ENCODE measurements around the gene DAZ1.
"Not testable (repeated sequence)": the region's sequence is repeated elsewhere in the genome, so short reads cannot be mapped to it uniquely, and the experiment has no call there.

Gene DAZ1

GRCh38 chrY:23198908-23199307 is at the start of gene DAZ1:
TSS of gene DAZ1 (minus strand) at chrY:23199008. CDS start at chrY:23198800, 208 bp downstream.
- not testable (repeated sequence) for H3K9ac ChIP-seq; H3K4me3 ChIP-seq (ENCODE audit: low read depth, low read length); H3K27me3 ChIP-seq (ENCODE audit: control insufficient read depth, insufficient read depth, low read length); H3K36me3 ChIP-seq (ENCODE audit: control insufficient read depth, insufficient read depth, low read length); H3K79me2 ChIP-seq; H3K27ac ChIP-seq; H3K4me1 ChIP-seq; H3K4me2 ChIP-seq (ENCODE audit: low read length); H3K9me3 ChIP-seq (ENCODE audit: control insufficient read depth, low read length); H2AFZ ChIP-seq

- H3K9ac ChIP-seq; H3K9me3 ChIP-seq (ENCODE audit: control insufficient read depth, low read length); H2AFZ ChIP-seq; H3K27ac ChIP-seq; H3K36me3 ChIP-seq (ENCODE audit: control insufficient read depth, insufficient read depth, low read length); H3K79me2 ChIP-seq; H3K4me2 ChIP-seq (ENCODE audit: low read length); H3K4me3 ChIP-seq (ENCODE audit: low read depth, low read length); H3K4me1 ChIP-seq; H3K27me3 ChIP-seq (ENCODE audit: control insufficient read depth, insufficient read depth, low read length): not testable (repeated sequence)
These were observed 20.4 kb upstream of the DAZ1 start, which contains the start of gene DAZ2 for GRCh38 chrY:23219233-23219632. TSS of gene DAZ2 (plus strand) at chrY:23219533. CDS start at chrY:23219741, 208 bp downstream.

GRCh38 chrY:23210681-23211080 is 11.9 kb upstream of the DAZ1 start:
- not testable (repeated sequence) for H2AFZ ChIP-seq; H3K9ac ChIP-seq; H3K27me3 ChIP-seq (ENCODE audit: control insufficient read depth, insufficient read depth, low read length); H3K36me3 ChIP-seq (ENCODE audit: control insufficient read depth, insufficient read depth, low read length); H3K4me2 ChIP-seq (ENCODE audit: low read length); H3K79me2 ChIP-seq; H3K4me3 ChIP-seq (ENCODE audit: low read depth, low read length); H3K27ac ChIP-seq; H3K9me3 ChIP-seq (ENCODE audit: control insufficient read depth, low read length); H3K4me1 ChIP-seq

- H3K9me3 ChIP-seq (ENCODE audit: control insufficient read depth, low read length); H3K79me2 ChIP-seq; H3K9ac ChIP-seq; H3K27me3 ChIP-seq (ENCODE audit: control insufficient read depth, insufficient read depth, low read length); H3K27ac ChIP-seq; H3K4me2 ChIP-seq (ENCODE audit: low read length); H3K4me1 ChIP-seq; H2AFZ ChIP-seq; H3K4me3 ChIP-seq (ENCODE audit: low read depth, low read length); H3K36me3 ChIP-seq (ENCODE audit: control insufficient read depth, insufficient read depth, low read length): not testable (repeated sequence)
These were observed 11.1 kb upstream of the DAZ1 start for GRCh38 chrY:23209802-23210495.

- not testable (repeated sequence) for H3K79me2 ChIP-seq; H2AFZ ChIP-seq; H3K27me3 ChIP-seq (ENCODE audit: control insufficient read depth, insufficient read depth, low read length); H3K9ac ChIP-seq; H3K9me3 ChIP-seq (ENCODE audit: control insufficient read depth, low read length); H3K36me3 ChIP-seq (ENCODE audit: control insufficient read depth, insufficient read depth, low read length); H3K4me1 ChIP-seq; H3K4me2 ChIP-seq (ENCODE audit: low read length); H3K4me3 ChIP-seq (ENCODE audit: low read depth, low read length); H3K27ac ChIP-seq
These were observed 8.6 kb upstream of the DAZ1 start for GRCh38 chrY:23207455-23207854.
